H9 (cell line): ENCODE results near the gene RASL12. TPM values are rescaled to one million over a fixed set of nuclear protein-coding genes. Genes with fewer than 3 reads are reported as not detected.

ENCODE experiments used
- DNase-seq: peaks from one replicate; pipeline ENCODE4 v3.0.0-alpha.2; 2017
- H2AFZ ChIP-seq: one replicate; pipeline ENCODE4 v1.6.1; 2013; ENCODE audit warnings: mild to moderate bottlenecking, low read length, control low read depth, moderate library complexity
- H2AK5ac ChIP-seq: 2 replicates; pipeline ENCODE4 v1.6.1; 2013; ENCODE audit warnings: low read length, control low read depth, mixed read lengths; ENCODE audit not compliant: insufficient read length
- H2BK120ac ChIP-seq: one replicate; pipeline ENCODE4 v1.6.1; 2013; ENCODE audit warnings: low read depth, mild to moderate bottlenecking, low read length, control low read depth, inconsistent platforms; ENCODE audit not compliant: poor library complexity, severe bottlenecking
- H2BK12ac ChIP-seq: 2 replicates; pipeline ENCODE4 v1.6.1; 2013; ENCODE audit warnings: low read length, control low read depth, mixed read lengths, low read depth; ENCODE audit not compliant: insufficient read length
- H2BK15ac ChIP-seq: 2 replicates; pipeline ENCODE4 v1.6.1; 2013; ENCODE audit warnings: low read depth, low read length, control low read depth
- H2BK20ac ChIP-seq: one replicate; pipeline ENCODE4 v1.6.1; 2013; ENCODE audit warnings: low read depth, mild to moderate bottlenecking, low read length, control low read depth, inconsistent platforms; ENCODE audit not compliant: poor library complexity, severe bottlenecking
- H2BK5ac ChIP-seq: 2 replicates; pipeline ENCODE4 v1.6.1; 2013; ENCODE audit warnings: low read length, control low read depth, mixed read lengths; ENCODE audit not compliant: insufficient read length
- H3K14ac ChIP-seq: 2 replicates; pipeline ENCODE4 v1.6.1; 2013; ENCODE audit warnings: low read length, control low read depth; ENCODE audit not compliant: insufficient read depth
- H3K18ac ChIP-seq: 2 replicates; pipeline ENCODE4 v1.6.1; 2013; ENCODE audit warnings: low read depth, mild to moderate bottlenecking, mixed read lengths, low read length, control low read depth; ENCODE audit not compliant: insufficient read length
- H3K23ac ChIP-seq: 2 replicates; pipeline ENCODE4 v1.6.1; 2013; ENCODE audit warnings: low read length, control low read depth, mixed read lengths, low read depth; ENCODE audit not compliant: insufficient read length
- H3K23me2 ChIP-seq: 2 replicates; pipeline ENCODE4 v1.6.1; 2013; ENCODE audit warnings: low read depth, mild to moderate bottlenecking, mixed read lengths, low read length, control low read depth; ENCODE audit not compliant: insufficient read length, poor library complexity, severe bottlenecking
- H3K27ac ChIP-seq: 2 replicates; pipeline ENCODE4 v1.5.1; 2013; ENCODE audit warnings: low read length, control low read depth, mixed read lengths, low read depth; ENCODE audit not compliant: insufficient read length
- H3K27me3 ChIP-seq: 2 replicates; pipeline ENCODE4 v1.6.1; 2013; ENCODE audit warnings: low read length, control low read depth, inconsistent platforms; ENCODE audit not compliant: insufficient read depth
- H3K4ac ChIP-seq: 2 replicates; pipeline ENCODE4 v1.6.1; 2013; ENCODE audit warnings: low read depth, mild to moderate bottlenecking, control low read depth, inconsistent platforms, low read length, moderate library complexity
- H3K4me1 ChIP-seq: 2 replicates; pipeline ENCODE4 v1.6.1; 2013; ENCODE audit warnings: low read length, control low read depth, inconsistent platforms; ENCODE audit not compliant: insufficient read depth
- H3K4me2 ChIP-seq: 2 replicates; pipeline ENCODE4 v1.6.1; 2013; ENCODE audit warnings: low read length, control low read depth, mixed read lengths; ENCODE audit not compliant: insufficient read length, insufficient read depth
- H3K56ac ChIP-seq: 2 replicates; pipeline ENCODE4 v1.6.1; 2013; ENCODE audit warnings: low read depth, mild to moderate bottlenecking, mixed read lengths, low read length, control low read depth; ENCODE audit not compliant: insufficient read length
- H3K79me1 ChIP-seq: 2 replicates; pipeline ENCODE4 v1.6.1; 2013; ENCODE audit warnings: low read depth, mild to moderate bottlenecking, moderate library complexity, low read length, control low read depth, inconsistent platforms; ENCODE audit not compliant: insufficient read depth, poor library complexity, severe bottlenecking
- H3K79me2 ChIP-seq: 2 replicates; pipeline ENCODE4 v1.6.1; 2013; ENCODE audit warnings: low read length, control low read depth, inconsistent platforms; ENCODE audit not compliant: insufficient read depth
- H3K9ac ChIP-seq: 2 replicates; pipeline ENCODE4 v1.6.1; 2013; ENCODE audit warnings: low read length, control low read depth, mixed read lengths; ENCODE audit not compliant: insufficient read length; ENCODE audit errors: extremely low read depth
- H3K9me3 ChIP-seq: one replicate; pipeline ENCODE4 v1.6.1; 2013; ENCODE audit warnings: low read depth, low read length, inconsistent platforms; ENCODE audit not compliant: control insufficient read depth
- H3T11ph ChIP-seq: one replicate; pipeline ENCODE4 v1.6.1; 2013; ENCODE audit warnings: mild to moderate bottlenecking, low read length, control low read depth, inconsistent platforms
- H4K20me1 ChIP-seq: one replicate; pipeline ENCODE4 v1.6.1; 2013; ENCODE audit not compliant: control insufficient read depth, insufficient read length, insufficient read depth
- H4K5ac ChIP-seq: 2 replicates; pipeline ENCODE4 v1.6.1; 2013; ENCODE audit warnings: low read depth, mild to moderate bottlenecking, mixed read lengths, low read length, control low read depth; ENCODE audit not compliant: insufficient read length
- H4K8ac ChIP-seq: replicated peaks from 2 replicates; pipeline ENCODE4 v1.6.1; 2013; ENCODE audit warnings: low read length, control low read depth, mixed read lengths, low read depth; ENCODE audit not compliant: insufficient read length
- H4K91ac ChIP-seq: 2 replicates; pipeline ENCODE4 v1.6.1; 2013; ENCODE audit warnings: low read depth, mild to moderate bottlenecking, moderate library complexity, mixed read lengths, low read length, control low read depth; ENCODE audit not compliant: insufficient read length
- H3K27ac Mint-ChIP-seq, 3 experiments: 2 replicates in 2 of 3; 3 replicates in 1 of 3; pipeline ENCODE4 v1.8.0; 2020 to 2021; ENCODE audit warnings: mixed read lengths in 3 of 3, mild to moderate bottlenecking in 1 of 3, moderate library complexity in 1 of 3
- H3K27me3 Mint-ChIP-seq: 2 replicates; pipeline ENCODE4 v1.8.0; 2021; ENCODE audit warnings: low read depth, mild to moderate bottlenecking, moderate library complexity, mixed read lengths
- H3K36me3 Mint-ChIP-seq, 3 experiments: 2 replicates in 2 of 3; 3 replicates in 1 of 3; pipeline ENCODE4 v1.8.0; 2020 to 2021; ENCODE audit warnings: low read depth in 3 of 3, mixed read lengths in 3 of 3; ENCODE audit not compliant: insufficient read depth in 1 of 3
- H3K4me1 Mint-ChIP-seq, 2 experiments: 2 replicates each; pipeline ENCODE4 v1.8.0; 2020; ENCODE audit warnings: mixed read lengths in 2 of 2
- H3K4me3 Mint-ChIP-seq, 2 experiments: 2 replicates in 1 of 2; 3 replicates in 1 of 2; pipeline ENCODE4 v1.8.0; 2020 to 2021; ENCODE audit warnings: mild to moderate bottlenecking in 2 of 2, mixed read lengths in 2 of 2, moderate library complexity in 1 of 2
- H3K9me3 Mint-ChIP-seq, 2 experiments: 2 replicates in 1 of 2; 3 replicates in 1 of 2; pipeline ENCODE4 v1.8.0; 2020; ENCODE audit warnings: mild to moderate bottlenecking in 2 of 2, mixed read lengths in 2 of 2, moderate library complexity in 1 of 2
- WGBS: extraction: QIAGEN DNeasy Blood & Tissue Kit; methylation state at CpG from one replicate; pipeline ENCODE4 v1.1.7; 2013; ENCODE audit warnings: missing lambda C conversion rate, low lambda C conversion rate, mixed read lengths; ENCODE audit not compliant: insufficient read length; ENCODE audit errors: extremely low coverage; 5-methylcytosine and 5-hydroxymethylcytosine counted together
- total RNA-seq: library from RNA; stranded (reverse); gene quantifications from 2 replicates; pipeline ENCODE4 v1.2.1, GENCODE V29; 2021
- TF ChIP-seq, protein P1 (sequence below): fragments of 200-600 bp; sonication (generic); conservative IDR thresholded peaks from 3 replicates; pipeline ENCODE4 v1.8.0; 2021; ENCODE audit warnings: antibody characterized with exemption, mild to moderate bottlenecking

The RASL12 gene
- total RNA-seq, 1 experiment from 2014 or later = 7.5 TPM

DNA sequence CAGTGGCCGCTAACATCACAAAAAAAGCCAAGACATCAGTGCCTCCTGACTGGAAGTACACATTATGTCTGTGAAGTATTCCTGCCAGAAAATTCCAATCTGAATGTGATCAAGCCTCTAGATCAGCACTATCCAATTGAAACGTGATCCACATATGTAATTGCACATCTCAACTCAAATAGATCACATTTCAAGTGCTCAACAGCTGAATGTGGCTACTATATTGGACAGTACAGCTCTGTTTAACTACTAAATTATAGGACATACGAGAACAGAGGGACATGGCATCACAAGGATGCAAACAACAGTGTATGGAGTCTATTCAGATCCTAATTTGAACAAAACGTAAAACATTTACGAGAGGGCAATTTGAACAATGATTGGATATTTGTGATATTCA is 47.8 kb upstream of the RASL12 start:
- peaks cover 2% of the 10 kb centered on the region in 2 experiments; a peak in 1 of 4 replicates for H3K4me1 Mint-ChIP-seq

More for the DNA sequence above, 47.8 kb upstream of the RASL12 start:
- Histone ChIP-seq H3T11ph (no peak overlapping the region), H4K8ac (no peak overlapping the region), H2BK120ac (no peak overlapping the region), H3K4me1 (no peaks in the 10 kb centered on the region), H3K56ac (no peak overlapping the region), H3K27me3 (no peaks in the 10 kb centered on the region), H3K27ac (no peak overlapping the region), H3K4me2 (no peak overlapping the region), H3K4ac (no peak overlapping the region), H3K79me2 (no peaks in the 10 kb centered on the region), H4K91ac (no peak overlapping the region), H3K9ac (no peak overlapping the region), H3K9me3 (no peaks in the 10 kb centered on the region), H2BK12ac (no peak overlapping the region), H4K20me1 (no peaks in the 10 kb centered on the region), H2BK20ac (no peak overlapping the region), H3K18ac (no peak overlapping the region), H3K79me1 (no peaks in the 10 kb centered on the region), H3K23me2 (no peaks in the 10 kb centered on the region), H3K14ac (no peak overlapping the region), H2AFZ (no peak overlapping the region), H3K23ac (no peak overlapping the region), H2BK5ac (no peak overlapping the region), H4K5ac (no peak overlapping the region), H2BK15ac (no peak overlapping the region), H2AK5ac (no peak overlapping the region)
- H3K27me3 Mint-ChIP-seq = no peaks in the 10 kb centered on the region
- no peak overlapping the region for H3K4me3 Mint-ChIP-seq
- no peaks in the 10 kb centered on the region; a peak in 1 of 5 replicates for H3K9me3 Mint-ChIP-seq
- peaks cover 16 to 49% (median 27%) of the 10 kb centered on the region in 3 experiments; a peak in 6 of 7 replicates for H3K36me3 Mint-ChIP-seq
- H3K27ac Mint-ChIP-seq = no peak overlapping the region
- no peak for DNase-seq
- TF ChIP-seq, protein P1, sequence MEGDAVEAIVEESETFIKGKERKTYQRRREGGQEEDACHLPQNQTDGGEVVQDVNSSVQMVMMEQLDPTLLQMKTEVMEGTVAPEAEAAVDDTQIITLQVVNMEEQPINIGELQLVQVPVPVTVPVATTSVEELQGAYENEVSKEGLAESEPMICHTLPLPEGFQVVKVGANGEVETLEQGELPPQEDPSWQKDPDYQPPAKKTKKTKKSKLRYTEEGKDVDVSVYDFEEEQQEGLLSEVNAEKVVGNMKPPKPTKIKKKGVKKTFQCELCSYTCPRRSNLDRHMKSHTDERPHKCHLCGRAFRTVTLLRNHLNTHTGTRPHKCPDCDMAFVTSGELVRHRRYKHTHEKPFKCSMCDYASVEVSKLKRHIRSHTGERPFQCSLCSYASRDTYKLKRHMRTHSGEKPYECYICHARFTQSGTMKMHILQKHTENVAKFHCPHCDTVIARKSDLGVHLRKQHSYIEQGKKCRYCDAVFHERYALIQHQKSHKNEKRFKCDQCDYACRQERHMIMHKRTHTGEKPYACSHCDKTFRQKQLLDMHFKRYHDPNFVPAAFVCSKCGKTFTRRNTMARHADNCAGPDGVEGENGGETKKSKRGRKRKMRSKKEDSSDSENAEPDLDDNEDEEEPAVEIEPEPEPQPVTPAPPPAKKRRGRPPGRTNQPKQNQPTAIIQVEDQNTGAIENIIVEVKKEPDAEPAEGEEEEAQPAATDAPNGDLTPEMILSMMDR = no peak
- no CpG with 5 or more reads among the region's 5 CpGs for WGBS
